Left ventricle myocardium superior (tissue), 1 donor: Measurements from ENCODE around the gene SOX1. TPM values are rescaled to one million over a fixed set of nuclear protein-coding genes. Genes with fewer than 3 reads are reported as not detected.

Source experiments
- ATAC-seq: fragments of 200-7000 bp; cut with Tn5 transposase; one replicate; pipeline ENCODE4 v1.9.1; 2020; ENCODE audit warnings: mild to moderate bottlenecking, moderate library complexity
- DNase-seq: peaks from one replicate; pipeline ENCODE4 v3.0.0-alpha.2; 2020
- intact Hi-C: fragments of 100-400 bp; cut with micrococcal nuclease; formaldehyde crosslinking; loops from one replicate; pipeline ENCODE4 v1.11.0; 2022
- total RNA-seq: library from RNA; stranded (reverse); fragmentation: NEBNext Ultra II Directional; extraction: Animal tissue kit (Norgen Biotek cat#: 25700); gene quantifications from one replicate; pipeline ENCODE4 v1.2.1, GENCODE V29; 2021
- donor health status: DM: no; HTN: yes; CAD: no; lungs with severe emphysema.

Gene SOX1
- total RNA-seq, 1 donor from 2014 or later, result not detected

DNA sequence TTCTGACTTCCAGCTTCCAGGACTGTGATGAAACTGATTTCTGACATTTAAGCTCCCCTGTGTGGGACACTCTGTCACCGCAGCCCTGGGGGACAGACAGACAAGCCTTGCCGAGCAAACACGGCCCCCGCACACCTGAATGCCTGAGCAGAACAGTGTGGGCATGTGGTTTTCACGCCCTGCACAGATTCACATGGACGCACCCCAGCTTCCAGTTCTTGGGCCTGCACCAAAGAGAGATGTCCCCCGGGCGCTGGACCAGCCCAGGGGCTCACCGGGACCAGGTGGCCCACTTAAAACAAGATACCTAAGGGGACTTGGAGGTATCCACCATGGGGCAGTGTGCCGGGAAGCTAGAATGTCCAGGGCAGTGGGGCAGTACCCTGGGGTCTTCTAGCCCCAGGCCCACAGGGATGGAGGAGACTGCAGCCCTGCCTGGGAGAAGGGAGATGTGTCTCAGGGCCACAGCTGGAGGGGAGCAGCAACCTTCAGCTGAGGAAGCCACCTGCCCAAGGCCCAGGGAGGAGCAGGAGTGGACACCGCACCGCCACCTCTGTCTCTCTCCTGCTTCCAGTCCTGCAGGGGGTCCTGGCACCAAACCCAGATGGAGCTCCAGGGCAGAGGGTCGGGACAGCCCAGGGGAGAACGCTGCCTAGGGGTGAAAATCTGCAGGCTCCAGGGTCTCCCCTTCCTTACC, 50.5 kb downstream of the SOX1 start:
- DNase-seq (no peak), ATAC-seq (no peak)
- intact Hi-C loops, result no loop called here

DNA sequence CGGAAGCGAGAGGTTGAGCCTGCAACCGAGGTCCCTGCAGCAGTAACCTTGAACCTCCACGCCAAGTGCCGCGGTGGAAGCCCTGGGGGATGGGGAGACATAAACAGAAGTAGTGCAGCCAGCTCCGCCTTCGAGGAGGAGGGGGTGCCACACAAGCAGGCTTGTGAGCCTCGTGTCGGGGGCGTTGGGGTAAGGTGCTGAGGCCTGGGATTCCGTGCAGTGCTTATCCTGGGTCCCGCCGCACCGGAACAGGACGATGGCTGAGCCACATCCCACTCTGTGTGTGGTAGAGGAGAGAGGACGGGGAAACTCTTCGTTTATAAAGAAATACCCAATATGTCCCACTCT, 51.0 kb downstream of the SOX1 start:
- no peak for DNase-seq
- intact Hi-C loops, result no loop called here
- no peak for ATAC-seq

DNA sequence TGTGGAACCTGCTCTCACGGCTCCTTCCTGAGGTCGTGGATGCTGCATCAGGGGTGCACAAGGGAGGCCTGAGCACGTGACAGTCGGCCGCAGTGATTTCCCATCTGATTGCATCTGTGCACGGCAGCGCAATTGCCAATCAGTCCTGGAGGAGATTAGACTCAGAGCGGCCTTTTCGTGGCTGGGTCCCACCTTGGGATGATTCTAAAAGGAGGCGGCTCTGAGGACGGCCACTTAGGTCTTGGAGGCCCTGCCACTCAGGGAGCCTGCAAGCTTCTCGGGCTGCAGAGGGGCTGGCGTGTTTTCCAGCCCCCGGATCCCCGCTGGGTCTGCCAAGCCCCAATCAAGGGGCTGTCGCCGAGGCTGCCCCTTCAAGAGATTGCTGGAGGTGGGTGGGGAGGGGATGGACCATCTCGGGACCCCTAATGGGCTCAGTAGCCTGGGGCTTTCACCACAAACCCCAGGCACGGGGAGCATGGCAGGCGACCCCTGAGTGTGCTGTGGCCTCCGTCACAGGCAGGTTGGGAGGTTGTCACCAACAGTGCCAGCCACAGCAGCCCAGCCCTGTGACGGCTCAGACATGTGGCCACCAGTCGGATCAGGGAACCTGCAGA, 51.6 kb downstream of the SOX1 start:
- ATAC-seq (no peak), DNase-seq (no peak)
- intact Hi-C loops, result no loop called here

DNA sequence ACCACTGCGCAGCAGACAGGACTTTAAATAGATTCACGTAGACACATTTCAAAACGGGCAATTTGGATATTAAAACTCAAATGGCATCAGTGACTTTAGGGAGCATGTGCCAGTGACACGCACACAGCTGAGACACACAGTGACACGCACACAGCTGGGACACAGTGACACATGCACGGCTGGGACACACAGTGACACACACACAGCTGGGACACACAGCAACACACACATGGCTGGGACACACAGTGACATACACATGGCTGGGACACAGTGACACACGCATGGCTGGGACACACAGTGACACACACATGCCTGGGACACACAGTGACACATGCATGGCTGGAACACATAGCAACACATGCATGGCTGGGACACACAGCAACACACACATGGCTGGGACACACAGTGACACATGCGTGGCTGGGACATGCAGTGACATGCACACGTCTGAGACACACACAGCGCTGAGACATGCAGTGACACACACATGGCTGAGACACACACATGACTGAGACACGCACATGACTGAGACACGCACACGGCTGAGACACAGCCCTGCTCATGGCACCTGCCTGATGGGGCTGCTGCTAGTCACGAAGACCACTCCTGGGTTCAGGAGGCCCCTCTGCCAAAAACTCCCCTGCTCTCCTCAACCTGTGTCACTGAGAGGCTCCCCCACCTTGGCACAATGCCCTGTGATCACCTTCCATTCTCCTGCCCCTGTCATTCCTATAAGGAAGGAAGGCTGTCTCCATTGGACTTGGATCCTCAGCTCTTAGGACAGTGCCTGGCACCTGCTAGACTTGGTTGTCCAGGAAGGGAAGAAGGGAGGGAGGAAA, 52.5 kb downstream of the SOX1 start:
- intact Hi-C loops, result no loop called here
- DNase-seq, result no peak
- no peak for ATAC-seq

- no peak for DNase-seq
- intact Hi-C loops, result no loop called here
- ATAC-seq, result no peak
Observed at GRCh38 chr13:112120031-112120373, 53.1 kb downstream of the SOX1 start.
